GM21786 (cell line): Measurements from ENCODE around the gene FECH.
"Not testable (repeated sequence)": the region's sequence is repeated elsewhere in the genome, so short reads cannot be mapped to it uniquely, and the experiment has no call there.

Experiments
- ATAC-seq: cut with Tn5 transposase; IDR thresholded peaks from one replicate; pipeline ENCODE4 v1.9.1; 2021; ENCODE audit not compliant: unreplicated experiment

FECH gene, protein sequence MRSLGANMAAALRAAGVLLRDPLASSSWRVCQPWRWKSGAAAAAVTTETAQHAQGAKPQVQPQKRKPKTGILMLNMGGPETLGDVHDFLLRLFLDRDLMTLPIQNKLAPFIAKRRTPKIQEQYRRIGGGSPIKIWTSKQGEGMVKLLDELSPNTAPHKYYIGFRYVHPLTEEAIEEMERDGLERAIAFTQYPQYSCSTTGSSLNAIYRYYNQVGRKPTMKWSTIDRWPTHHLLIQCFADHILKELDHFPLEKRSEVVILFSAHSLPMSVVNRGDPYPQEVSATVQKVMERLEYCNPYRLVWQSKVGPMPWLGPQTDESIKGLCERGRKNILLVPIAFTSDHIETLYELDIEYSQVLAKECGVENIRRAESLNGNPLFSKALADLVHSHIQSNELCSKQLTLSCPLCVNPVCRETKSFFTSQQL

DNA sequence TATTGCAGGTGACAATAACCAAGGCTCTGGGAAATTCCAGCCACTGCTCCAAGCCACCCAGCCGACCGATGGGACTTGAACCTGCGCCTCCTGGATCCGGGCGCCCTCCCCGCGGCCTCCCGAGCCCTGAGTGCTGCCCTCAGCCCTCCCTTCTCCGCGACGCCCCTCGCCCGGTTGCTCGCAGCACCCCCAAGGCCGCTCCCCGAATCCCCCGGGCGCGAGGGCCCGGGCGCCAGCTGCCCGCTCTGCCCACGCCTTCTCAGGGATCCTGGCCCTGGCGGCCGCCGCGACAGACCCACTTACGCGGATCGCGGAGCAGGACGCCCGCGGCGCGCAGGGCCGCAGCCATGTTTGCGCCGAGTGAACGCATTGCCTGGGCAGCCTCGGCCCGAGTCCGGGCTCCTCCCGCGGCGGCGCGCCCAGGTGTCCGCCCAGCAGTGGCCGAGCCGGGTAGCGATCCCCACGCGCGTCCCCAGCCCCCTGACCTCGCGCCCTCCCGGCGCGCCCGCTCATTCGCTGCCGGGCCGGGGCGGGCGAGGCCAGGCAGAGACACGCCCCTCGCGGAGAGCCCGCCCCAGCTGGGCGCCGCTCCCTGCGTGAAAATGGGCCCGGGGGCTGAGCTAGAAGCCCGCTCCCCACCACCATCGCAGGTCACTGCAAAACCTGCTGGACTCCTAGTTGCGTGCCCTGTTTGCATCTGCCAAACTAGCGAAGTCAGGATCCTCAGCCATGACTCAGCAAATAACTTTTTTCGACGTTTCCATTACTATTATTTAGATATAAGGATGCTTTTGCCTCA is at the start of gene FECH:
FECH (minus strand) TSS at position 452 of the 799 bp plus-strand sequence; CDS start at position 370, 82 bp downstream.
- peak; percentile 88 for ATAC-seq

DNA sequence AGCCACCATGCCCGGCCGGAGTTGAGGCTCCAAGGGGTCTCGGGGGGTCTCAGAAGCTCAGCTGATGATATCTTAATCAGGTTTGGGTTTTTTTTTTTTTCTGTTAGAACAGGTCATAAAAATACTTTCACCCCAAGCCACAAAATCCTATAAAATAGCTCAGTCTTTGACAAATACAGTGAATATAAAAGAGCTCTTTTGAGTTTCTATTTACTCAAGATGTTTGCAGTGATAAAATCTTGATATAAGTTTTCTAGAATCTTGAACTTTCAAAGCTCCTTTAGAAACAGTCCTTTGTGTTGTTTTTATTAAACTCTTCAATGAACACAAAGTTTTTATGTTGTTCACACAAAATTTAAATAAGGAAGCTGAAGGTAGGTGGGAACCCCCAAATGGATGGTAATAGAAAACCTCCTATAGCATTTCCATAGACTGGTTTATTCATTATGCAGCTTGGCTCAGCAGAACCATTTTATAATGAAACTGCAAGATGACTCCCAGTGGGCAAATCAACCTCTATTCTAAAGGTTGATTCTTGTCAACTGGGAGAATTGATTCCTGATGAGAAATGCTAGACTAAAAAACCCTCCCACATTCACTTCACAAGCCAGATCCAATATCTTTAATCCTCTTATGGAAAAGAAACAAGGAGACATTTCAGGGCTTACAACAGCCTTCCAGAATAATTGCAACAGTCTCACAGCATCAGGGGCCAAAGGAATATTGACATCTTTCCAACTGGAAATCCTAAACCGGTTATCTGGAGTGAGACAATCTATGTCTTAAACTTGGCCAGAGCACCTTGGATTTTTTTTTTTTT is 48.7 kb upstream of the FECH start:
- ATAC-seq = no peak

DNA sequence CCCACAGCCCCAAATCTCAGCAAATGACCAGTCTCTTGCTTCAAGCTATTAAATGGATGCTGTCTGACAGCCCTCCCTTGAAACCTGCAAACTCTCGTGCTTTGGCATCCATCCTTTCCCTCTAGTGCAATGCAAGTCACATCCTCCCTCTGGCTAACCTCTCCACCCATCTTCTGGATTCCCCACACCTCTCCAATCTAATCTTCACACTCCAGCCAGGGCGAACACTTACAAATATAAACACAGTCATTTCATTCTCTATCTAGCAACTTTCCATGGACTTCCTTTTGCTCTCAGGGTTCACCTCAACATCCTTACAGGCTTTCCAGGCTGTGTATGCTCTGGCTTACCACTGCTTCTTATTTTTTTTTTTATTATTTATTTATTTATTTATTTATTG is 45.2 kb upstream of the FECH start:
- no peak for ATAC-seq

DNA sequence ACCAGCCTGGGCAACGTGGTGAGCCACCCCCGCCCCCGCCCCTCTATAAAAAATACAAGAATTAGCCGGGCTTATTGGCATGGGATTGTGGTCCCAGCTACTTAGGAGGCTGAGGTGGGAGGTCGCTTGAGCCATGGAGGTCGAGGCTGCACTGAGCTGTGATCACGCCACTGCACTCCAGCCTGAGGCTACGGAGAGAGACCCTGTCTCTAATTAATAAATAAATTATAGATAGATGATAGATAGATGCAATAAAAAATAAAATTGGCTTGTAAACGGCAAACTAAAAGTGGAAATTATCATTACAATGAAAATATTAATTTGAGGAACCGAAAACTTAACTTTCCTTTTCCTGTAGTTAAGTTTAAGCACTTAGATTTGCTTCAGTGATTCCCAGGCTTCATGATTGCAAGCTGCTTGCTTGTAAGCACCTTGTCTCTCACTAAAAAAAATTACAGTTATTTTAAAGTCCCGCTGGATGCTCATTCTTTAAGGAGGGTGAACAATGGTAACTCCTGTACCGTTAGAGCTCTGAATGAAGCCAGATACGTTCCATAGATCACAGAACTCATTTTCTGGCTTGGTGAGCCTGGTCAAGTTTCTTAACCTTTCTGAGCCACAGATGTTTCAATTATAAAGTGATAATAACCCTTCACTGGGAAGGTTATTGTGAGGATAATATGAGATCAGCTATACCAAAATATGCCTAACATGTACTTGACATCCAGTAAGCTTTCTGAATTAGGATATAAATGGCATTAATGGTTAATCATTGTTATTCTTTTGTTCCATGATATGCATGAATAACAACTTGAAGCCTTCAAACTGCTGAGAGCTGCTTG is 44.5 kb upstream of the FECH start:
- ATAC-seq = peak; percentile 34

DNA sequence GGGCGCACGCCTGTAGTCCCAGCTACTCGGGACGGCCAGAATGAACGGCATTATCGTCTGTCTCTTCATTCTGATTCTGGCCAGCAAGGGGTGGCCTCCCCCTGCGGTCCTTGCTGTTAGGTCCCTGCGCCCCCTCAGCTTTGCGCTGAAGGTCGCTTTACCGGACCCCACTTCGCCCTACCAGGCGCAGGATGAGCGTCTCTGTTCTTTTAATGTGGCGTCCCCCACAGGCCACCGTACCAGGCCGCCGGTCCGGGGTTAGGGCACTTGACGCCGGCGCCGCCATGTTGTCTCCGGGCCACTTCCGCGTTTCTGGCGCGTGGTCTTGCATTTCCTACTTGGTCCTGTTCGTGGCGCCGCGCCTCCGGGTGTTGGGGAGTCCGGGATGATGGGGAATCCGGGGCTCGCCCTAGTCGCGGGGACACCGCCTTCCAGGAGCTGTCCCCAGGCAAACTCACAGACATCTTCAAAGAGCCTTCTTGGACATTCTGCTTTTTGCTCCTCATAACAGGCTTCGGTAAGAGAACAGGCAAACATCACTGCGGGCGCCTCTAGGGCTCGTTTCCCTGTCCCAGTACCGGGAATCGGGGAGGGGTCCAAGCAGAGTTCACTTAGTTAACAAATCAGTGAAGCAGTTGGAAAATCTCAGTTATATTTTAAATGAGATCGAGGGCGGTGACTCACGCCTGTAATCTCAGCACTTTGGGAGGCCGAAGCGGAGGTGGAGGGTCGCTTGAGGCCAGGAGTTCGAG is 43.7 kb upstream of the FECH start:
- peak; percentile 93 for ATAC-seq

DNA sequence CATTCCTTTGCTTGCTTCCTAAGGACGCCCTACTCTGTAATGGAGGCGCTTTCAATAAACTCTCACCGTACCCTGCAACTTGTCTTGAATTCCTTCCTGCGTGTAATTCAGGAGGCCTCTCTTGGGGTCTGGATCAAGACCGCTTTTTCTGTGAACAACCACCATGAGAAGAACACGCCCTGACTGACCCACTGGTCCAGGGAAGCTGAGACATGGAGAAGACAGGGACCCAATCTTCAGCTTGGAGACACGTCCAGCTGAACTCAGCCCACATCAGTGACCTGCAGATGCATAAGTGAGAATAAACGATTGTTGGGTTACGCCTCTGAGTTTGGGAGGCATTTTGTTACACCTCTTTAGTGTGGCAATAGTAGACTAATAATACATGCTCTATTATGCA is 42.9 kb upstream of the FECH start:
- ATAC-seq = no peak

DNA sequence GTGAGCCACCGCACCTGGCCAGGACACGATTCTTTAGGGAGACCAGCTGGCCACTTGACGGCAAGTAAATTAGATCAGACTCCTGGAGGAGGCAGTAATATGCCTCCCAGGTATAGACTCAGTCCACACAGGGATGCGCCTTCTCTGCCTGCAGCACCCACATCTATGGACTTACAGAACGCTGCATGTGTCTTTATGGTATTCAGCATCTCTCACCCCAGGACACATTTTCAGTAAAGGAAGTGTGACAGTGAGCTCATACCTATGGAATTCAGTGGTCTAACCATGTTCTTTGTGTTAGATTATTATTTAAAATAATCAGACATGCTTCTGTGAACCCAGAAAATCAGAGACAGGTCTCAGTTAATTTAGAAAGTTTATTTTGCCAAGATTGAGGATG is 41.0 kb upstream of the FECH start:
- no peak for ATAC-seq

DNA sequence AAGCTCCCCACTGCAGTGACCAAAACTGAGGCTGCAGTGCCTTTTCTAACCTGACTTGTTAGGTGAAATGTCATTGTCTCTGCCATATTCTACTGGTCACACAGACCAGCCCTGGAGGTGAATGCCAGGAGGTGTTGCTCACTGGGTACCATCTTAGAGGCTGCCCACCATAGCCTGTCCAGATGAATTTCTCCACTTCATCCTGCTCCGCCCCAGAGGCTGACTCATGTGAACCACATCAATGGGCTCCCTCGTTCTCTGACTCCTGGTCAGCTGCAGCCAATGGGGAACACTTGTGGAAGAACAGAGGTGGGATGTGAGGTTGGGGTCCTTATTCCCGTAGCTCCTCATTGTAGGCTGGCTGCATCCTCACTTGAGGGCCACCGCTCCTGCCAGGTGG is 38.5 kb upstream of the FECH start:
- ATAC-seq = no peak

DNA sequence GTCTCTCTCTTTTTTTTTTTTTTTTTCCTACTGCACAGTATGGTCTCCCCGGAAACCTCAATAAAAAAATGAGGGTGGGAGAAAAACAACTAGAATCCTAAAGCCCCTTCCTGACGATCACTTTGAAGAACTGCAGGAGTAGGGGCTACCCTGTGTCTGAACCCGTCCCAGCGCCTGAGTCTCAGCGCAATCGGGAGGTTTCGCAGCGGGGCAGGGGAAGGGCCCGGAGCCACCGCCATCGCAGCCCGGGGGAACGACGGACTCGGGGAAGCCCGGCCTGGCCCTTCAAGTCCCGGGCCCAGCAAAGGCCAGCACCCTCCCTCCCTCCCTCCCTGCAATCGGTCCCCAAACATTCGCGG is 34.7 kb upstream of the FECH start:
- ATAC-seq = peak; percentile 8

DNA sequence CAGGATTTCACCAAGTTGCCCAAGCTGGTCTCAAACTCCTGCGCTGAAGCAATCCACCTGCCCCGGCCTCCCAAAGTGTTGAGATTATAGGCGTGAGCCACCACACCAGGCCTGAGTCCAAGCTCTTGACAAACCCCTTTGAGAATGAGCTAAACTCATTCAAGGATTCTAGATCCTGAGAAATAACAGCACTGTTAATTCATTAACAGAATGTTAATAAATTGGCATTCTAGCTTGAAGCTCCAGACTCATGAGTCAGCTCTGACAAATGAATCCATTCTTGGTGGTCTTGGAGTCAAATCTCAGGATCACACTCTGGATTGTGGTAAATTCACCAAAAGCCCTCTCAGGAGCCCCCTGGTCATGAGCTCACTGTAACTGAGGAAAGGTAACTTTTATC is 33.4 kb upstream of the FECH start:
- no peak for ATAC-seq

DNA sequence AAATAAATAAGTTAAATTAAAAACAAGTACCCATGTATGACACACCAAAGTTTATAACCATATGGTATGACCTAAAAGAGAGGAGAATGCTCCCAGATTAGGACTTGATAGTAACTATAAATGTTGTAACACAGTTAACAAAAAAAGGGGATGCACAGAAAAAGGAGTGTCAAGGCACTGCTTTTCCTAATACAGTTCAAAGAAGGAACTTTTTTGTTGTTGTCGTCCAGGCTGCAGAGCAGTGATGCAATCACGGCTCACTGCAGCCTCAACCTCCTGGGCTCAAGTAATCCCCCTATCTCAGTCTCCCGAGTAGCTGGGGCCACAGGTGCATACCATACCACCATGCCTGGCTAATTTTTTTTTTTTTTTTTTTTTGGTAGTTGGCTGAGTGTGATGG is 32.4 kb upstream of the FECH start:
- no peak for ATAC-seq

DNA sequence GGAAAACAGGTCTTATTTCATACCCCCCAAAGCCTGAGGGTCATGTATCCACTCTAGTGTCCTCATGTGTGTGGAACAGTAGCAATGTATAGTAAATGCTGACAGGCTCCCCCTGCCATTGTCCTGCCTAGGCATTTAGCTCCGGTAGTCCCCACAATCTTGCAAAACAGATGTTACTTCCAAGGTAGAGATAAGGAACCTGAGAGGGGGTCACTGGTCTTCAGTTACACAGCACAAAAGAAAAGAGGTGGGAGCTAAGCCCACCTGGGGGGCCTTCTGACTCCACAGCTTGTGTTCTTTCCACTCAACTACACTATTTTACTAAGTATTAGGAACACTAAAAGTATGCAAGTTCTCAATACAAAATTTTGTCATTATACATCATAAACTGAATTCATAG is 17.4 kb upstream of the FECH start:
- ATAC-seq = no peak

DNA sequence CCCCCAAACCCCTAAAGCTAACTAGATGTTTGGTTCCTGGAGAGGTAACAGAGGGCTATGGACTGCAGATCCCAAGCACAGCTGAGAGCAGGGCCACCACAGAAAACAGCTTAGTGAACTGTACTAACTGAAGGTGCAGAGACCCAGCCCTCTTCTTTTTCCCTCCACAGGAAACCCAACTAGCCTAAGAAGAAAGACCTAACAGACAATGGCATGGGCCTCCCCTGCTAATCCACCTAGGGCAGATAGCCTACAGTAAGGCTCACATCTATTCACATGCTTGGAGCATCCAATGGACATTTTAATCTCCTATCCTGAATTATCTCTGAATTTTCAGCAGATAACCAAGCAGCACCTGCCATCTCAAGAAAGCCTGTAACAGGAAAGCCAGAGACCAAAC is 8.8 kb upstream of the FECH start:
- ATAC-seq = no peak

DNA sequence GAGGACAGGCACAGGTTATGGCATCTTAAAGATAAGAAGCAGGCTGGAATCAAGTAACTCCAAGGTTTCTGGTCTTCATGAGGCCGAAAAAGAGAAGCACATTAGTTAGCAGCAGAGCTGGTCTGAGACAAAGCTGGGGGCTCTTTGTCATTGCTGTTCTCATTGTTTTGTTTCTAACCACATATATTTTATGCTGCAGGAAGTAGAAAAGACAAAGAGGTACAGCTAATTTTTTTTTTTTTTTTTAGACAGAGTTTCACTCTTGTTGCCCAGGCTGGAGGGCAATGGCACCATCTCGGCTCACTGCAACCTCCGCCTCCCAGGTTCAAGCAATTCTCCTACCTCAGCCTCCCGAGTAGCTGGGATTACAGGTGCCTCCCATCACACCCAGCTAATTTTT is 6.2 kb upstream of the FECH start:
- not testable (repeated sequence) for ATAC-seq

DNA sequence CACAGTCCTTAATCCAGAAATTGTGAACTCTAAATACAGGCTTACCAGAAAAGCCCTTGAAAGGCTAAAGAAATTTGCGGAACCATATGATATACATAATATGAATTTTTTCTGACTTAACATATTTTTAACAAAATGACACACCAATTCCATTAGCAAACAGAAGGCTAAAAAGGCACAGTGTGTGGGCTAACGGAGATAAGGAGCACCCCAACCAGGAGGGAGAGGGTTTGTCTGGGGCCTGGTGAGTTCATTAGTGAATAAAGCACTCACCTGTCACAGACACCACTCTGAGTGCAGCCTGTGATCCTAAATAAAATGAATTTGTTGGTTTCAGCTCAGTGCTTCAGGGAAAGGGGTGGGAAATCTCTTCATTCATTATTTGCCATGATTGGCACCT is 2.7 kb upstream of the FECH start:
- ATAC-seq = no peak

DNA sequence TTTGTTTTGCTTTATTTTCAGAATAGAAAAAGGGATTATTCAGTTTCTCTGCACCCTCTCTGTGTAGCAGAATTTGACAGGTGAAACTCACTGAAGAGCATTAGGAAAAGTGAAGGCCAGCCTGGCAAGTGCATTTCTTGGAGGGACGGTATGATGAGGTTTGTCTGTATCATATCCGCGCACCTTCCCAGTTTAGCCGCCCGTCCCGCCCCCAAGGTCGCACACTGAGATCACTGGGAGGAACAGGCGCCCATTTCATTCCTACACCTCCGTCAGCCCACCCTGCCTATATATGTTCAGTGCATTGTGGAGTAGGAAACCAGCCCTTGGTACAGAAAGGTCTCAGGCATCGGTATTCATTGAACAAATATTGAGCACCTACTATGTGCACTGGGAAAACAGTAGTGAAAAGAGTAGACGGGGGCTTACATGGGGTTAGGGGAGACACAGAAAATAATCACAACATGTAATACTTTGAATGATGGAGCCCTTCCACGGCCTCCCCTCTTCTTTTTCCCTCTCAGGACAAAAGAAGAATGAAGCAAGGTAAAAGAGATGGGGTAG is 678 bp upstream of the FECH start:
- ATAC-seq = no peak

DNA sequence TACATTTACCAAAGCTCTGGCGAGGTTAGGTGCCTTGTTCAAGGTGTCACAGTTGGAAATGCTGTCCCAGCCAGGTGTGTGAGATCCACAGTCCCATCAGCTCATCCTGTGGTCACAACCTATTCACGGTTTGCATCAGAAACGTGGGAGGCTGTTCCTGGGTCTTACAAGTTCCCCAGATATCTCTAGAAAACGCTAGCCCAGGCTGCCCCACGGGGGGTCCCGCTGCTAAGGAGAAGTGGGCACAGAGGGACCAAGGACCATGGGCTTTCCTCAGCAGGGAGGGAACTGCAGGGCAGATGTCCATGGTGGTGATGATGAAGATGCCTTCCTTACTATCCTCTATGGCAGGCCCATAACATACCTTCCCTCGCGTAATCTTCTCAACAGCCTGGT is 649 bp downstream of the FECH start:
- no peak for ATAC-seq

DNA sequence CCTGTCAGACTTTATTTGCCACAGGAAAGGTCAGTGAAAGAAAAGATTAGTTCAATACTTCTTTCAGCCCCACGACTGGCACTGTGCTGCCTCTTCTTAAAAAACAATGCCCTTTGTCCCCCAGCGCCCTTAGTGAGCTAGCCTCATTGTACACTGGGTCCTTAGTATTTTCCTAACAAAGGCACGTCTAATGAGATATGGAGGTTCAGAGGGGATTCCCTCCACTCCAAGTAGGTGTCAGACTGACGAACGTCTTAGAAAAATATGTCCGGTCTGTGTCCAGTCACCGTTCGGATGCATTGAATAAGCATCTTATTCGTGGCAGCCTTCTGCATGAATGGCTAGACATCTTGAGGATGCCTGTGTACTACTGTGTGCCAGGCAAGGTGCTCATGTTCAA is 1.1 kb downstream of the FECH start:
- no peak for ATAC-seq

DNA sequence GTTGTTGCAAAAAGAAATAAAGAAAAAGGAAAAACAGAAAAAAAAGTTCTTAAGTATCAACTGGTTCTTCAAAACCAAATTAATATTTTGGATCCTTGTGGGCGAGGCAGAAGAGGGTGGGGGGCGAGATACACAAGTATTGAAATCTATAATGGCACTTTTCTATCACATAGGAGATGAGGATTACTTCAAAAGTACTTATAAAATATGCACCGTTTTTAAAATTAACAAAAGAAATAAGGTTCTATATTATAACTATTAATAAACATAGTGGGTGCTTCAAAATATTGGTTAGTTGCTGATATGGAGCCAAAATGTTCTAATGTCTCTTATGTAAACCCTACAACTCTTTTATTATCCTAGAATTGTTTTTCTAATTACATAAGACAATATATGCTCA is 2.1 kb downstream of the FECH start:
- no peak for ATAC-seq
